HG03097 (cell line): ENCODE results near the gene CCDC12.
"Not testable (repeated sequence)": the region's sequence is repeated elsewhere in the genome, so short reads cannot be mapped to it uniquely, and the experiment has no call there.

Source experiments
- ATAC-seq: cut with Tn5 transposase; IDR thresholded peaks from one replicate; pipeline ENCODE4 v1.9.1; 2021; ENCODE audit not compliant: unreplicated experiment, low FRiP score

Gene CCDC12

DNA sequence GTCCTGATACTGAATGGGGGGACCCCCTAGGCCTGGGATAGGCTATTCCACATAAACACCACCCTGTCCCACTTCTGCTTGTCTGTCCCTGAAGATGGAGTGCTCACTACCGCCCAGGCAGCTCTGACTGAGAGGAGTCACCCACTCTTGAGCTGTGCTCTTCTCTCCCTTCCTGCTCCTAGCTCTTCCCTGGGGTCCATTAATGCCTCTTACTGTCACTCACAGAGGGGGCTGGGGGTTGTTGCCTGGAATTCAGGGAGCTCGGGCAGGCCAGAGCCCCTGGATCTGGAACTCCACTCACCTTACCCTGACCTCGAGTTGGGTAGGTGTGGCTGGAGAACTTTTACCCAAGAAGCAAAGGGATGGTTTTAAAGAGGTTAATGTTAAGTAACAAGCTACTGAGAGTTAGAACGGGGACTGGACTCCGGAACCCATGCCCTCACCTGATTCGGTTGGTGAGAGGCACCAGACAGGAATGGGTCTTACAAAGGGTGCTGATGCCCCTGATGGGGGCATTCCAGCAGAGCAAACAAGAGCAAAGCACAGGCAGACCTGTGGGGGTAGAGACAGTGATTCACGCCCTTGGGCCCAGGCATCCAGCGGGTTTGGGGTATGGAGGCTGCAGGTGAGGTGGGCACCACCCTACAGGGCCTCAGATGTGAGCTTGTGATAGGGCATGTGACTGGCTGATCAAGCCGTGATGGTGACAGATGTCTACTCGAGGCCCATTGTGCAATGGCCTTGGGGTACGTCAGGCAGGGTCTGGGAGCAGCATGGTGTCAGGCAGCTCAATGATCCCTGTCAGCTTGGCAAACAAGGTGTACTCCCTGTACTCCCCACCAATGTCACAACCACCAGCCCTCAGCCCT lies 8.3 kb upstream of the CCDC12 start:
- ATAC-seq, result no peak

DNA sequence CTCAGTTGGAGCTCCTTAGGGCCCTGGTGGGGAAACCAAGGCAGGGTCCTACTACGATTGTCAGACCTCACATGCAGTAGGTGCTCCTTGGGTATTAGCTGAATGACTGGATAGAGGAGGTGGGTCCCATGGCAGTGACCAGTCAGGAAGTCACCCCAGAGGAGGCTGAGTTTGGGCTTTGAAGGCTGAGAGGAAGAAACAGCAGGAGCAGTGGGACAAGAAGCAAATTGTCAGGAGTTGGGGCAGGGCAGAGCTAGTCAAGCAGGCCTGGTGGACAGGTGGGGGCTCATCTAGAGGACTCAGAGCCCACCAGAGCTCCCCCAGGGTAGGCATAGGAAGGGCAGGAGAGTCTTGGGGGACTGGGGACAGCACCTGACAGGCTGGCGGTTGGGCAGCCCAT lies 6.0 kb upstream of the CCDC12 start:
- no peak for ATAC-seq

GRCh38 chr3:46981932-46982471 lies 5.5 kb upstream of the CCDC12 start:
- no peak for ATAC-seq

DNA sequence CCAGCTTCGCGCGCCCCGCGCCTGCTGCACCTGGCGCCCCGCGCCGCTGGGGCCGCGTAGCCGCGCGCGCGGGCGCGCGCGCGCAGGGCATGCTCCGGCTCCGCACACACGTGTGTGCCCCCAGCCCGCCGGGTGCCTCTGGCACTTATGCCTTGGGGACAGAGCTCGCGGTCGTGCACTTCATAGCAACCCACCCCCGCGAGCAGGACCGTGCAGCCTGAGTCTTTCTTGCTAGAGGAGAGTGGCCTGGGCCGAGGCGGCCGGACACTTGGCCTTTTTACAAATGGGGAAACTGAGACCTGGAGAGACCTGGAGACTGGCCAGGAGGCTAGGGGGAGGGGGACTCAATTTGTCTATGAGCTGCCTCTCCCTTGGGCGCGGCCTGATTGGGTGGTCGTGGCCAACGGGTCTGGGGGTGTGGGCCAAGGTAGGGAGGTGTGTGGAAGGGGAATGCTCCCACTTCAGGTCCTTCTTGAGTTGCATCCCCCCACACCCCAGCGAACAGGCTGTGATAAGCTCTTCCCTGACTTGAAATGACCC lies 3.5 kb upstream of the CCDC12 start:
- peak; percentile 3 for ATAC-seq

DNA sequence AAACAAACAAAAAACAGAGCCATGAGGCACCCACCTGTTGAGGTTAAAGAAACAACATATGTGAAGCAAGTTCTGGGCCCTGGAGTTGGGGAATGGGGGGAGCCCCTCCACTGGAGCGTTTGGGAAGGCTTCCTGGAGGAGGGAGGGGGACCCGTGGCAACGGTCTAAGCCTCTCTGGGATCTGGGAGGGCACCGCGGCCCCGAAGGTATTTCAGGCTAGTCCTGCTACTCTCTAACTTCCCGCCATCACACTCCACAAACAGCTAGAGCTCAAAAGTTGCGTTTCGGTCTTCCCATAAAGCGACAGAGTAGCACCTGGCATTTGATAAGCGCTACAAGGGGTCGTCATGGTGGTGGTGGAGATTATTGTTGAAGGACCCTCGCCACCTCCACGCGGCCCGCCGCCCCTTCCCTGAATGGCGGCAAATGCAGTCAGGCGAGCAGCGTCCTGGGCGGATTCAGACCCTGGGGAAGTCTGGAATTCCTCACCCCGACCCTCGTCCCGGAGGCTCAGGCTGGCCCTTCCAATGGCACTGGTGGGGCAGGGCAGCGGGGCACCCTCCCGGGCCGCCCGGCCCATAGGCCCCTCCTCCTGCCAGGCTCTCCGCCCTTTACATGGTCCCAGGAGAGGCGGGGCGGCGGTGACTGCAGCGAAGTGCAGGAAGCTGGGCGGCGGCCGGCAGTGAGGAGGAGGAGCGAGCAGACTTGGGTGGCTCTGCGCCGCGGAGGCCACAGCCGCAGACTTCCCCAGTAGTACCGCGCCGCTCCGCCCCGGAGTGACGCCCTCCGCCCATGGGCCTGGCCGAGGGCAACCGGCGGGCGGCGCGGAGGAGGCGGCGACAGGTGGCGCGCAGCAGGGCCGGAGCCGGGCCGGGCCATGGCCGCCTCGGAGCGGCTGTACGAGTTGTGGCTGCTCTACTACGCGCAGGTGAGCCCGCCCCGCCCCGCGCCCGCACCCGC lies 2.7 kb upstream of the CCDC12 start, which contains the start of gene NBEAL2:
NBEAL2 (plus strand) TSS at position 682 of the 960 bp plus-strand sequence; CDS start at position 878, 196 bp downstream.
- peak; percentile 59 for ATAC-seq

- ATAC-seq, result no peak
These were observed 1.8 kb upstream of the CCDC12 start for GRCh38 chr3:46978381-46978780.

- no peak for ATAC-seq
These were observed 1.3 kb upstream of the CCDC12 start for GRCh38 chr3:46977811-46978195.

- no peak for ATAC-seq
These were observed 1.9 kb downstream of the CCDC12 start for GRCh38 chr3:46974421-46975171.

DNA sequence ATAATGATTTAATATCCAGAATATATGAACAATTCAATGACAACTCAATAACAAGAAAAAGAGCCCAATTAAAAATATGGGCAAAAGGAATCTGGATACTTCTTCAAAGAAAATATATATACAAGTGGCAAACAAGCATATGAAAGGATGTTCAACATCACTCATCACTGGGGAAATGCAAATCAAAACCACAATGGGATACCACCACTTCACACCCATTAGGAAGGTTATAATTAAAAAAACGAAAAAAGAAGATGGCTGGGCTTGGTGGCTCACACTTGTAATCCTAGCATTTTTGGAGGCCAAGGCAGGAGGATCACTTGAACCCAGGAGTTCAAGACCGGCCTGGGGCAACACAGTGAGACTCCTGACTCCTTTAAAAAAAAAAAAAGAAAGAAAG lies 4.1 kb downstream of the CCDC12 start:
- no peak for ATAC-seq

DNA sequence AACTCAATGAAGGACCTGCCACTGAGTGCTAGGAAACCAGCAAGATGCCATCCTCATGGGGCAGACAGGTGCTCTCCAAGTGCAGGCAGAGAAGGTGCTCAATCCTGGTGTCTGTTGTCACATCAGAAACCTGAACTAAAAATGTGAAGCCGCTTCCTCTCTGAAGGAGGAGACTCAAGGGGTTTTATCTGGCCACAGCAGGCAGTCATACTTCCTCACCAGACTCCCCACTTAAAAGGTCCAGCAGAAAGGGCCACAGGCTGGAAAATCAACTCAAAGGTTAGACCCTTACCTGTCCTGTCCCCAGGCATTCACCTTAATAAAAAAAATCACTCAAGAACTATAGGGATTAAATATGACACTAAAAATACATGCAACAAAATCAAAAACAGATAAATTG lies 4.8 kb downstream of the CCDC12 start:
- no peak for ATAC-seq

DNA sequence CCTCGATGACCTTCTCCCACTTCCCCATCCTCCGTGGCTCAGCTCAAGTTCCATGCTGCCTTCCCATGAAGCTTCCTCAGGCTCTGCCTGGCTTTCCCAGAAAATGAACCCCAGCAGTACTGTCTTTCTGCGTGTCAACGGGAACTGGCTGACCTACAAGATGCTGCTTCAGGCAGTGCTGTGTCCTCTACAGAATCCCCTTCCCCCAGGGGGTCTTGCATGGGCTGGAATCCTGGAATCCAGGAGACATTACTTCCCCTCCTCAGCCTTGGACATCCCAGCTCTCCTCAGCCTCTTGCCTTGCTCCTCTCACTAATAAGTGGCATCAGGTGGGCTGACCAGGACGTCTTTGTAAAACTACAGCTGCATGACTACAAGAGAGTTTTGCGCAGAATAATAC lies 5.4 kb downstream of the CCDC12 start:
- no peak for ATAC-seq

DNA sequence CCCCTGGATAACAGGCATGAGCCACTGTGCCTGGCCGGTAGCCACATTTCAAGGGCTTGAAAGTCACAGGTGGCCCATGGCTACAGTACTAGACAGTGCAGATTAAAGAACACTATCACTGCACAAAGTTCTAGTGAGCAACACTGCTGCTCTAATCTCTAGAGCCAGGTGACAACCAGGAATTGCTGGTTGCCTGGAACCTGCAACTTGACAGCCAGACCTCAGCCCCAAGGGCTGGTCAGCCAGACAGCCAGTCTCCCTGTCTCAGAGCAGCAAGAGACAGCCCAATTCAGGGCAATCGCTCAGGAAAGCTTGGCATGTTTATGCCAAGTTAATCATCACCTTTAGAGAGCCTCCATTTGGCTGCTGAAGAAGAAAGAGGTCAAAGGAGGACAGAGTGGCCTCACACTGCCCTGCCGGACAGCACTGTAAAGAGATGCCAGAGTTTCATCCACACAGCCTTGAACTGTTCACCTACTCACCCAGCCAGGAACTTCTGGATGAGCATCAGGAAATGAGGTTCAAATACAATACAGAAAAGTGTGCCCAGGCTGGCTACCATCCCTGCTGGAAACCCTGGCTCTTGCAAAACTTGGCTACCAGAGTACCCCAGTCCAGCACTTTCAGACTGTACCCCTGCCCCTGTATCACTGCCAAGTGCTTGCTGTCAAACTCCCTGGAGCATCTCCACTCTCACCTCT lies 6.0 kb downstream of the CCDC12 start:
- no peak for ATAC-seq

GRCh38 chr3:46968783-46969428 lies 7.6 kb downstream of the CCDC12 start:
- no peak for ATAC-seq

- ATAC-seq, result no peak
These were observed 9.7 kb downstream of the CCDC12 start for GRCh38 chr3:46966811-46967210.

- ATAC-seq, result no peak
These were observed 11.4 kb downstream of the CCDC12 start for GRCh38 chr3:46965151-46965550.

DNA sequence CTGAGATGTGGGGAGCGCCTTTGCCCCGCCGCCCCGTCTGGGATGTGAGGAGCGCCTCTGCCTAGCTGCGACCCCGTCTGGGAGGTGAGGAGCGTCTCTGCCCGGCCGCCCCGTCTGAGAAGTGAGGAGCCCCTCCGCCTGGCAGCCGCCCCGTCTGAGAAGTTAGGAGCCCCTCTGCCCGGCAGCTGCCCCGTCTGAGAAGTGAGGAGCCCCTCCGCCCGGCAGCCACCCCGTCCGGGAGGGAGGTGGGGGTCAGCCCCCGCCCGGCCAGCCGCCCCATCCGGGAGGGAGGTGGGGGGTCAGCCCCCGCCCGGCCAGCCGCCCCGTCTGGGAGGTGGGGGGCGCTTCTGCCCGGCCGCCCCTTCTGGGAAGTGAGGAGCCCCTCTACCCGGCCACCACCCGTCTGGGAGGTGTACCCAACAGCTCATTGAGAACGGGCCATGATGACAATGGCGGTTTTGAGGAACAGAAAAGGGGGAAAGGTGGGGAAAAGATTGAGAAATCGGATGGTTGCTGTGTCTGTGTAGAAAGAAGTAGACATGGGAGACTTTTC lies 12.4 kb downstream of the CCDC12 start:
- ATAC-seq, result not testable (repeated sequence)

GRCh38 chr3:46962990-46963389 lies 13.6 kb downstream of the CCDC12 start:
- ATAC-seq, result no peak

DNA sequence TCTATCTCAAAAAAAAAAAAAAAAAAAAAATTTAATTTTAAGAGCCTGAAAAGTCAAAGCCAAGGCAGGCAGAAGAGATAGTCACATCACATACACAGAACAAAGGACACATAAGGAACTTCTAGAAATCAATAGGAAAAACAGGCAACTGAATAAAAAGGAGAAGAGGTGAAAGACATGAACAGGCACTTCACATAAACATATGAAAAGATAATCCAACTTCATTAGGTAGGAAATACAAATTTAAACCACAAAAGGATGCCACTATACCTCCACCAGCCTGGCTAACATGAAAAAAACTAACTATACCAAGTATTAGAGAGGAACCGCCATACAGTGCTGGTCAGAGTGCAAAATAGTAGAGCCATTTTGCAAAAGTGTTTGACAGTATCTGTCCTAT lies 14.1 kb downstream of the CCDC12 start:
- ATAC-seq, result no peak

GRCh38 chr3:46960835-46961234 lies 15.7 kb downstream of the CCDC12 start:
- ATAC-seq, result no peak
